H1 (cell line): ENCODE measurements around the gene AGPAT4.

ENCODE experiments used
- EGR1 ChIP-seq: IDR thresholded peaks from 2 replicates; pipeline ENCODE4 v1.6.1; 2011; ENCODE audit warnings: low read depth, low read length, borderline replicate concordance
- FOSL1 ChIP-seq: IDR thresholded peaks from 2 replicates; pipeline ENCODE4 v1.6.1; 2011; ENCODE audit warnings: mild to moderate bottlenecking, low read depth, low read length, moderate library complexity; ENCODE audit not compliant: insufficient read depth
- PHF8 ChIP-seq: fragments of 200-600 bp; sonication (generic); conservative IDR thresholded peaks from 2 replicates; pipeline ENCODE4 v1.7.1; 2012; ENCODE audit warnings: low read depth, mild to moderate bottlenecking, inconsistent platforms, low read length, moderate library complexity
- SP1 ChIP-seq: IDR thresholded peaks from 2 replicates; pipeline ENCODE4 v1.6.1; 2011; ENCODE audit warnings: low read depth, low read length

DNA sequence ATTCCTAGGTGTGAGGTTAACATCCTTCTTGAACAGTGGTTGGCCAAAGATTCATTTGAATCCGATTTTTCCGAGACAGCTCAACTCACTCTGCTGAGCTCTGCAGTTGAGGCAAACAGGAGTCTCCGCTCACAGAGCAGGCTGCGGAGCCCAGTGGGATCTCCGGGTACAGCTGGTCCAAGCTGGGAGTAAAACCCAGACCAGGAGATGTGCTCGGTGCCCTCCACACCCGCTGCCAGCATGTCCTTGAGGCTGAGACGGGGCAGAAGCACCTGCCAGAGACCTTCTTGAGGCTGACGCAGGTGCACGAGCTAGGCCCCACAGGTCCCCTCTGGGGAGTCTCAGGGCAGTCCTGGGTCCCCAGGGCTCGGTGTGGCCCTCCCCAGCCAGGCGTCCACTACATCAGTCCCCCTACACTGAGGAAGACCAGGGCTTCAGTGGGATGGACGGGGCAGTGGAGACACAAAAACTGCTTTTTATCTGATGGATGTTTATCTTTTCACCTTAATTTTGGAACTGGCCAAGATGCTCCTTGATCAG, 119.0 kb downstream of the AGPAT4 start:
- no peak for TF ChIP-seq FOSL1
- TF ChIP-seq PHF8: no peak
- TF ChIP-seq EGR1: no peak
- TF ChIP-seq SP1: no peak
